ENCODE data around the gene AKR7A3.

AKR7A3 gene

DNA sequence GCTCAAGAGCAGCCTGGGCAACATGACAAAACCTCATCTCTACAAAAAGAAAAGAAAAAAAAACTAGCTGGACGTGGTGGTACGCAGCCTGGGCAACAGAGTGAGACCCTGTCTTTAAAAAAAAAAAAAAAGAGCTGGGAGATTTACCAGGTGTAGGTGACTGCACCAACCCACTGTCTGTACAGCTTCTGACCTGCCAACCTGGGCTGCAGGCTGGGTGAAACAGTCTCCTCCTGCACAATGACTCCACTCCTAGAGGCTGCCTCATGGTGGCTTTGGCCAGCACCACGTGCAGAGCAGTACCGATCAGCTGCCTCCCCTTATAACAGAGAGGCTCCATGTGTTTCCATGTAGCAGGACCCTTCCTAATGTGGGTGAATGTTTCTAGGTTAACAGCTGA lies 33.3 kb downstream of the AKR7A3 start:
- H3K9ac ChIP-seq (ENCODE audit: low read depth, low read length, poor library complexity, severe bottlenecking): no peak overlapping the region
- no peaks in the 10 kb centered on the region for H3K27me3 ChIP-seq (ENCODE audit: insufficient read depth, low read length, poor library complexity, severe bottlenecking)
- H3K9me3 ChIP-seq (ENCODE audit: insufficient read depth, low read depth, low read length): no peaks in the 10 kb centered on the region
- H4K20me1 ChIP-seq (ENCODE audit: insufficient read depth, low read length, poor library complexity, severe bottlenecking): peaks cover 17% of the 10 kb centered on the region
- no peaks in the 10 kb centered on the region for H3F3A ChIP-seq (ENCODE audit: low read depth)
- no peak overlapping the region for H2AFZ ChIP-seq (ENCODE audit: low read length)
- H3K79me2 ChIP-seq (ENCODE audit: insufficient read depth, low read length): peaks cover 49% of the 10 kb centered on the region
- H3K4me2 ChIP-seq (ENCODE audit: low read depth, low read length, poor library complexity, severe bottlenecking): no peak overlapping the region
- TF ChIP-seq, protein P1, sequence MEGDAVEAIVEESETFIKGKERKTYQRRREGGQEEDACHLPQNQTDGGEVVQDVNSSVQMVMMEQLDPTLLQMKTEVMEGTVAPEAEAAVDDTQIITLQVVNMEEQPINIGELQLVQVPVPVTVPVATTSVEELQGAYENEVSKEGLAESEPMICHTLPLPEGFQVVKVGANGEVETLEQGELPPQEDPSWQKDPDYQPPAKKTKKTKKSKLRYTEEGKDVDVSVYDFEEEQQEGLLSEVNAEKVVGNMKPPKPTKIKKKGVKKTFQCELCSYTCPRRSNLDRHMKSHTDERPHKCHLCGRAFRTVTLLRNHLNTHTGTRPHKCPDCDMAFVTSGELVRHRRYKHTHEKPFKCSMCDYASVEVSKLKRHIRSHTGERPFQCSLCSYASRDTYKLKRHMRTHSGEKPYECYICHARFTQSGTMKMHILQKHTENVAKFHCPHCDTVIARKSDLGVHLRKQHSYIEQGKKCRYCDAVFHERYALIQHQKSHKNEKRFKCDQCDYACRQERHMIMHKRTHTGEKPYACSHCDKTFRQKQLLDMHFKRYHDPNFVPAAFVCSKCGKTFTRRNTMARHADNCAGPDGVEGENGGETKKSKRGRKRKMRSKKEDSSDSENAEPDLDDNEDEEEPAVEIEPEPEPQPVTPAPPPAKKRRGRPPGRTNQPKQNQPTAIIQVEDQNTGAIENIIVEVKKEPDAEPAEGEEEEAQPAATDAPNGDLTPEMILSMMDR (conservative IDR thresholded peaks at IDR 0.05; ENCODE audit: low read length): no peak
- no peak for TF ChIP-seq EZH2phosphoT487 (IDR thresholded peaks at IDR 0.05; ENCODE audit: borderline replicate concordance)
- H3K4me3 ChIP-seq (ENCODE audit: low read length, poor library complexity, severe bottlenecking): no peak overlapping the region
- H3K36me3 ChIP-seq (ENCODE audit: insufficient read depth, low read length): peaks cover 38% of the 10 kb centered on the region; the same call in 1 of the 2 replicates
- peaks cover 22% of the 10 kb centered on the region for H3K4me1 ChIP-seq (ENCODE audit: insufficient read depth, low read length, poor library complexity, severe bottlenecking)
- H3K9me2 ChIP-seq (replicated peaks; ENCODE audit: low read depth, low read length): no peaks in the 10 kb centered on the region

DNA sequence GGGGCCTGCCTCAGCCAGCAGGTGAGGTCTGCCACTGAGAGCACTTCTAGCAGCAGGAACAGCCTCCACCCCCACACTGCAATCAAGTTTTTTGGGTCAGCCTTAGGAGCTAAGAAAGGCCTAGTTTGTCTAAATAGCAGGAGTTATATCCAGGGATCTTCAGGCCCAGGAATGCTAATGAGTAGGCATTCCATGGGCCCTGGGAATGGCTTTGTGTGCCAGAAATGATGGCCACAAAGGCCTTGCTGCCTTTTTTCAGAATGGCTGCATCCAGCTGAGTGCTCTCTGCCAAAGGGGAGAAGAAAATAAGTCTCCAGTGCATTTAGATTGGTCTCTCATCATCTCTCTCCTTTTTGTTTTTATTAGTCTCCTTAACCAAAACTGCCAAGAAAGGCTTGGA lies 34.2 kb downstream of the AKR7A3 start:
- H3K9me3 ChIP-seq (ENCODE audit: insufficient read depth, low read depth, low read length): no peaks in the 10 kb centered on the region
- H3K36me3 ChIP-seq (ENCODE audit: insufficient read depth, low read length): peaks cover 30% of the 10 kb centered on the region; the same call in 1 of the 2 replicates
- peaks cover 58% of the 10 kb centered on the region for H3K79me2 ChIP-seq (ENCODE audit: insufficient read depth, low read length)
- peak overlapping the region; percentile 98 for H3K4me2 ChIP-seq (ENCODE audit: low read depth, low read length, poor library complexity, severe bottlenecking)
- H3K9ac ChIP-seq (ENCODE audit: low read depth, low read length, poor library complexity, severe bottlenecking): no peak overlapping the region
- peaks cover 29% of the 10 kb centered on the region for H3K4me1 ChIP-seq (ENCODE audit: insufficient read depth, low read length, poor library complexity, severe bottlenecking)
- no peaks in the 10 kb centered on the region for H3K9me2 ChIP-seq (replicated peaks; ENCODE audit: low read depth, low read length)
- peaks cover 17% of the 10 kb centered on the region for H4K20me1 ChIP-seq (ENCODE audit: insufficient read depth, low read length, poor library complexity, severe bottlenecking)
- no peak overlapping the region for H2AFZ ChIP-seq (ENCODE audit: low read length)
- H3K27me3 ChIP-seq (ENCODE audit: insufficient read depth, low read length, poor library complexity, severe bottlenecking): no peaks in the 10 kb centered on the region
- H3K4me3 ChIP-seq (ENCODE audit: low read length, poor library complexity, severe bottlenecking): peak overlapping the region; percentile 99
- TF ChIP-seq, protein P1 (conservative IDR thresholded peaks at IDR 0.05; ENCODE audit: low read length): no peak
- TF ChIP-seq EZH2phosphoT487 (IDR thresholded peaks at IDR 0.05; ENCODE audit: borderline replicate concordance): no peak
- H3F3A ChIP-seq (ENCODE audit: low read depth): no peaks in the 10 kb centered on the region

DNA sequence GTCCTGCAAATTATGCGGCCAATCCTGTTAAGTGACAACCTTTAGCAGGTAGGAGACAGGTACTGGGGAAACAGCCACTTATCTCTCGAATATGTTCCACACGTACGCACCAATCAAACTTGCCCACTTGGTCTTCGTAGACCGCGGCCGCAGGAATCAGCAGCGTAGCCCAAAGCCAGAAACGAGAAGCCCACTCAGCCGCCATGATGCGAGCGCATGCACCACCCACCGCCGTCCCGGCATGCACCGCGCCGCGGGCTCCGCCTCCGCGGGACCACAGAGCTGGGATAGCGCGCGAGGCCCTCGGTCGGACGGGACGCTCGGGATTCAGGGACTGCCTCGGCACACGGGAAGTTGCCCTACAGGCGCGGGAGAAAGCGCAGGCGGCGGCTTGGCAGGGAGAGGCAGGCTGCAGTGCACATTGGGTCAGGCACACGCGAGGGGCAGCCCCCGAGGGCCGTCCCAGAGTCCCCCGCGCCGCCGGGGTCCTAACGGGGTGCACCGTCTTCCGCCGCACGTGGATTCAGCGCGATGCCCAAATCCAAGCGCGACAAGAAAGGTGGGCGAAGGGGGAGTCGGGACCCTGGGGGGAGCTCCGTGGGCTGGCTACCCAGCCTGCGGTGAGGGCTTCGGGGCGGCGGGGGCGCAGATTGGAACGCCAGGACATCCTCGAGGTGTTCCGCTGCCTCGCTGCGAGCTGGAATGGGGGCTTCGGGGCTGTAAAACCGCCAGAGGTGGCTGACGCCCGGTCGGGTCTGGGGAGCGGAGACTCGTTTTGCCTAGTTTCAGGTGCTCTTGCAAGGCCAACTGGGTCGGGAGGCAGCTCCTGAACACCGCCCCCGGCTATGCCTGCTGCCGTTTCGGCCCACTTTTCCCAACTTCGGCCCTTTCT lies 37.0 kb downstream of the AKR7A3 start, which contains the start of the genes EMC1 and MRTO4:
TSS of gene EMC1 (minus strand) at position 220 of the 892 bp plus-strand sequence. CDS start at position 205, 15 bp downstream.
TSS of gene MRTO4 (plus strand) at position 501 of the 892 bp plus-strand sequence. CDS start at position 532, 31 bp downstream.
- Histone ChIP-seq H3K9me3 (ENCODE audit: insufficient read depth, low read depth, low read length) (no peaks in the 10 kb centered on the region), H3K4me3 (ENCODE audit: low read length, poor library complexity, severe bottlenecking) (peak within 1 kb of the TSS; percentile 99), H2AFZ (ENCODE audit: low read length) (peak within 1 kb of the TSS; percentile 98), H3F3A (ENCODE audit: low read depth) (no peaks in the 10 kb centered on the region), H4K20me1 (ENCODE audit: insufficient read depth, low read length, poor library complexity, severe bottlenecking) (peaks cover 17% of the 10 kb centered on the region), H3K4me1 (ENCODE audit: insufficient read depth, low read length, poor library complexity, severe bottlenecking) (peaks cover 32% of the 10 kb centered on the region), H3K4me2 (ENCODE audit: low read depth, low read length, poor library complexity, severe bottlenecking) (peak within 1 kb of the TSS; percentile 98), H3K9ac (ENCODE audit: low read depth, low read length, poor library complexity, severe bottlenecking) (peak within 1 kb of the TSS; percentile 95), H3K27me3 (ENCODE audit: insufficient read depth, low read length, poor library complexity, severe bottlenecking) (no peaks in the 10 kb centered on the region), H3K79me2 (ENCODE audit: insufficient read depth, low read length) (peaks cover 81% of the 10 kb centered on the region), H3K36me3 (ENCODE audit: insufficient read depth, low read length) (peaks cover 2% of the 10 kb centered on the region; the same call in 1 of the 2 replicates), H3K9me2 (replicated peaks; ENCODE audit: low read depth, low read length) (no peaks in the 10 kb centered on the region)
- no peak for TF ChIP-seq EZH2phosphoT487 (IDR thresholded peaks at IDR 0.05; ENCODE audit: borderline replicate concordance)
- TF ChIP-seq, protein P1 (conservative IDR thresholded peaks at IDR 0.05; ENCODE audit: low read length): no peak
